ENCODE results near the gene NAT16.
"Not testable (repeated sequence)": the region's sequence is repeated elsewhere in the genome, so short reads cannot be mapped to it uniquely, and the experiment has no call there.

The NAT16 gene

GRCh38 chr7:101201695-101202602, 21.9 kb upstream of the NAT16 start:
- DNase-seq: no peak

- DNase-seq: no peak
Measured at GRCh38 chr7:101200862-101201599, 20.9 kb upstream of the NAT16 start, which contains the start of gene MOGAT3. TSS of gene MOGAT3 (minus strand) at chr7:101201036. CDS start at chr7:101200854, 182 bp downstream.

- no peak for DNase-seq
Measured at GRCh38 chr7:101200504-101200861, 20.4 kb upstream of the NAT16 start.

GRCh38 chr7:101199522-101199921, 19.4 kb upstream of the NAT16 start:
- not testable (repeated sequence) for DNase-seq

- no peak for DNase-seq
Measured at GRCh38 chr7:101198476-101198875, 18.4 kb upstream of the NAT16 start.

- DNase-seq: no peak
Measured at GRCh38 chr7:101197991-101198390, 17.9 kb upstream of the NAT16 start.

GRCh38 chr7:101195884-101196283, 15.8 kb upstream of the NAT16 start:
- DNase-seq: no peak

- DNase-seq: no peak
Measured at GRCh38 chr7:101189109-101189508, 9.0 kb upstream of the NAT16 start.

GRCh38 chr7:101186844-101187428, 6.8 kb upstream of the NAT16 start:
- DNase-seq: no peak

GRCh38 chr7:101186194-101186593, 6.1 kb upstream of the NAT16 start:
- no peak for DNase-seq

GRCh38 chr7:101185258-101185839, 5.3 kb upstream of the NAT16 start:
- DNase-seq: no peak

GRCh38 chr7:101179713-101180112, 380 bp downstream of the NAT16 start:
- DNase-seq: no peak

GRCh38 chr7:101179117-101179516, 976 bp downstream of the NAT16 start:
- no peak for DNase-seq

GRCh38 chr7:101177644-101178043, 2.4 kb downstream of the NAT16 start:
- DNase-seq: no peak

- DNase-seq: no peak
Measured at GRCh38 chr7:101175664-101176063, 4.4 kb downstream of the NAT16 start.

- no peak for DNase-seq
Measured at GRCh38 chr7:101174322-101174854, 5.7 kb downstream of the NAT16 start.

- peak; percentile 24 for DNase-seq
Measured at GRCh38 chr7:101173752-101174244, 6.3 kb downstream of the NAT16 start.

- peak; percentile 72 for DNase-seq
Measured at GRCh38 chr7:101172854-101173751, 7.0 kb downstream of the NAT16 start.

GRCh38 chr7:101172005-101172853, 7.9 kb downstream of the NAT16 start:
- DNase-seq: no peak

- DNase-seq: no peak
Measured at GRCh38 chr7:101171442-101171837, 8.7 kb downstream of the NAT16 start.

Measured in T1000 (cell line).